GM18502 (cell line): Measurements from ENCODE around the gene SPATA2L.

Experiments
- ATAC-seq: cut with Tn5 transposase; IDR thresholded peaks from one replicate; pipeline ENCODE4 v1.9.1; 2021; ENCODE audit warnings: mild to moderate bottlenecking; ENCODE audit not compliant: unreplicated experiment, poor library complexity

Gene SPATA2L

DNA sequence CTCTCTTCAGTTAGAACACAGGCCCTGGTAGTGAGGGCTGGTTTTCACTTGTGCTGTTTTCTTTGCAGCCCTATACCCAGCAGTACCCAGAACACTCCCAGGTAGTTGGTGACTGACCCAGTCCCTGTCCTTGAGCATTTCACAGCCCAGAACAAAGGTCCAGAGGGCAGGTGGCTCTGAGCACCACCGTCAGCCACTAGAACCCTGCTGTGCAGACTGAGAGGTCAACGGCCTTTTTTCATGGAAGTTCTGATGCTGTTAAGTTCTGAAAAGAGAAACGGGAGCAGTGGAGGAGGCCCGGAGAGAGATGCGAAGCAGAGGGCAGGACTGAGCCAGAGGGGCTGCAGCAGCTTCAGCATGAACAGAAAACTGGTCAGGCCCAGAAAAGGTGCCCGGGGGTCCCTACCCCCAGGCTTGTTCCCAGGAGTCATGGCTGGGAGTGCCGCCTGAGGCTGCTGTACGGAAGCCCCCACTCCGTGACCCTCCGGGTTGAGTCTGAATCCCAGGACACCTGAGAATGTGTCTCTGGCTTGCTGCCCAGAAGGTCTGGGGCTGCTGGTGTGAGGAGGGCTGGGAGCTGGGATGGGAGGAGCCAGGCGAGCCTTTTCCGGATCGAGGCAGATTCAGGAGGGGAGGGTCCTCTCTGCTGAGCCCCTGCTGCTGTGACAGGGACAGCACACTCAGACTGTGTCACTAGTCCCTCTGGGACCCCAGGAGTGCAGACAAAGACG, 28.5 kb upstream of the SPATA2L start:
- ATAC-seq = no peak

DNA sequence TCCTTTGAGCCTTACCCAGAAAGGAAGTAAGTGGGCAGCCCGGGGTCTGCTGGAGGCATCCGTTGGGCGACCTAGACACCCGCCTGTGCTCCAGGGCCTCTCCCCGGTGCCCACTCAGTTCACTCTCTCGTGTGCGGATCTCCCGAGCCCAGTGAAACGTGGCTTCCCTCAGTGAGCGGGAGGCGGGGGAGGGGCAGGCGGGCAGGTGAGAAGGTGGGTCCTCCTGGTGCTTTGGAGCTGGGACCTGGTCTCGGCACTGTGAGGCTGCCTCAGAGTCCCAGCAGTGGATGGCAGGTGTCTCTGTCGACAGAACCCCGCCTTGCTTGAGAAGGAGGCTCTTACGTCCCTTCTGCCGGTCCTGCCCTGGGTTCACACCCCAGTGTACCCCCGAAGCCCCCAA, 27.8 kb upstream of the SPATA2L start:
- ATAC-seq = no peak

GRCh38 chr16:89727406-89728120, 26.1 kb upstream of the SPATA2L start:
- ATAC-seq = no peak

DNA sequence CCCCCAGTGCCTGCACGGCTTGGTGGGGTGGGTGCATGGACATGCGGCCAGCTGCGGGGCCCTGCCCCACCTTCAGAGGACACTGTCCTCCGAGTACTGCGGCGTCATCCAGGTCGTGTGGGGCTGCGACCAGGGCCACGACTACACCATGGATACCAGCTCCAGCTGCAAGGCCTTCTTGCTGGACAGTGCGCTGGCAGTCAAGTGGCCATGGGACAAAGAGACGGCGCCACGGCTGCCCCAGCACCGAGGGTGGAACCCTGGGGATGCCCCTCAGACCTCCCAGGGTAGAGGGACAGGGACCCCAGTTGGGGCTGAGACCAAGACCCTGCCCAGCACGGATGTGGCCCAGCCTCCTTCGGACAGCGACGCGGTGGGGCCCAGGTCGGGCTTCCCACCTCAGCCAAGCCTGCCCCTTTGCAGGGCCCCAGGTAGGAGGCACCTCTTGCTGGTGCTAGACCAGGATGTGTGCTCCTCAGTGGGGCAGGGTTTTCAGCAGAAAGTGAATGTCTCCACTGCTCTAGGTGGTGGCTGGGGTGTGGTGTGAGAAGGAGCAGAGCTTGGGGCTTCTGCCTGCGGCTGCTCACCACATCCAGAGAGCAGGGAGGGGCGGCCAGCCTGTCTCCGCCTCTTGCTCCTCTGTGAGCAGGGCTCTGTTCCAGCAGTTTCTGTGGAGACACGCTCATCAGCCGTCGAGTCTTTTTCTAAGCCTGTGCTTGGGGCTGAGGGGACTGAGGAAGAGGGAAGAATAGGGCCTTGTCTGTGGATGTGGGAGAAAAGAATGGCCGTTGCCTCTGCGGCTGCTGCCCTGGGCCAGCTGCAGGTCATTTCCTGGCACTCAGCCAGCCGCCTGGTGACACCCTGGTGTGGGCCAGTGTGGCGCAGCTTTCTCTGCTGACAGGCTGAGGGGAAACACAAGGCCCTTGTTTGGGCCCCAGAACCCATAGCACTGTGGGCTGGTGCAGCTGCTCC, 22.1 kb upstream of the SPATA2L start:
- ATAC-seq = no peak

DNA sequence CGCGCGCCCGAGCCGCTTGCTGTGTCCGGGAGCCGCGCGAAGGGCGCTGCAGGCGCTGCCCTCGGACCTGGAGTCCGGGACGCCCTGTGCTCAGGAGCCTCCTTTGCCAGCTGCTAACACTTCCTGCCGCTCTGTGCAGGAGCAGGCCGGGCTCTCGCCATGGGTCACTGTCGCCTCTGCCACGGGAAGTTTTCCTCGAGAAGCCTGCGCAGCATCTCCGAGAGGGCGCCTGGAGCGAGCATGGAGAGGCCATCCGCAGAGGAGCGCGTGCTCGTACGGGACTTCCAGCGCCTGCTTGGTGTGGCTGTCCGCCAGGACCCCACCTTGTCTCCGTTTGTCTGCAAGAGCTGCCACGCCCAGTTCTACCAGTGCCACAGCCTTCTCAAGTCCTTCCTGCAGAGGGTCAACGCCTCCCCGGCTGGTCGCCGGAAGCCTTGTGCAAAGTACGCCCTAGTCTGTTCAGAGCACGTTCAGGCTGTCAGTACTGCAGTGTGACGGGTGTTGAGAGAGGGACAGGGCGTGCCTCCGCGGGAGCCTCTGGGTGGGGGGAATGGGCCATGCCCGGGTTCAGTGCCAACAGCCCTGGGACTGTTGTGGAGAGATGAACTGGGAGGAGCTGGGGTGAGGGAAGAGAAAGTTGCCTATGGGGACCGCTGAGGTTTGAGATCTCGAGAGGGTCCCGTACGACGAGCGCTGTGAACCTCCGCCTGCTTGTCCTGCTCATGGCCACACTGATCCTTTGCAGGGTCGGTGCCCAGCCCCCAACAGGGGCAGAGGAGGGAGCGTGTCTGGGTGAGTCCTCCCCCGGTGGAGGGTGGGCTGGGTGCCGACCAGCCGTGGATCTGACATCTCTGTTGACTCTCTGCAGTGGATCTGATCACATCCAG, 21.1 kb upstream of the SPATA2L start:
- peak; percentile 3 for ATAC-seq

DNA sequence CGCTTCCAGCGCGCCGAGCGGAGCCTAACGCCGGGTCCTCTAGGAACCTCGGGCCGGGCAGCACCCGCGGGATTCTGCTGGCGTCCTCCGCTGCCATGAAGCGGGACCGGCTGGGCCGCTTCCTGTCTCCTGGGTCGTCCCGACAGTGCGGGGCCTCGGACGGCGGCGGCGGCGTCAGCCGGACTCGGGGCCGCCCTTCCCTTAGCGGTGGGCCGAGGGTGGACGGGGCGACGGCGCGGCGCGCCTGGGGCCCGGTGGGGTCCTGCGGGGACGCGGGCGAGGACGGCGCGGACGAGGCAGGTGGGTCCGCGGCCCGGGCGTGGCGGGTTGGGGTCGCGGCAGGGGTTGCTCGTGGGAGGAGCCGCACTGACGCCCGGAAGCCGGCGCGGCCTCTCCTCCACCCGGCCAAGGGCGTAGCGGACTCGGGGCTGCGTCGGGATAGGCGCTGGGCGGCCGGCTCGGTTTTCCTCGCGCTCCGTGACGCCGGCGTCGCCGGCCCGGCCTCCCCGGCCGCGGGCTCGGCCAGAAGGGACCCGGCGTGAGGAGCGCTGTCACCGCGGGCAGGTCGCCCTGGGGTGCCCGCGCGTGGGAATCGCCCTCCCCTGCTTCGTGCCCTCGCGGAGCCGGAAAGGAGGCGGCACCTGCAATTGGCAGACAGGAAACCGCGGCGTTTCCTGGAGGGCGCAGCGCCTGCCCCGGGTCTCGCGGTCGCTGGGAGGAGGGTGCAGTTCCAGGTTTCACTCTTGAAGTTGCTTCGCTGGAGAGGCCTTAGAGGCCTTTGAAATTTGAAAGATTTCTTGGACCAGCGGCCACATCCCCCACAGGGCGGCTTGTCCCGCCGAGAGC, 20.3 kb upstream of the SPATA2L start:
- peak; percentile 36 for ATAC-seq

DNA sequence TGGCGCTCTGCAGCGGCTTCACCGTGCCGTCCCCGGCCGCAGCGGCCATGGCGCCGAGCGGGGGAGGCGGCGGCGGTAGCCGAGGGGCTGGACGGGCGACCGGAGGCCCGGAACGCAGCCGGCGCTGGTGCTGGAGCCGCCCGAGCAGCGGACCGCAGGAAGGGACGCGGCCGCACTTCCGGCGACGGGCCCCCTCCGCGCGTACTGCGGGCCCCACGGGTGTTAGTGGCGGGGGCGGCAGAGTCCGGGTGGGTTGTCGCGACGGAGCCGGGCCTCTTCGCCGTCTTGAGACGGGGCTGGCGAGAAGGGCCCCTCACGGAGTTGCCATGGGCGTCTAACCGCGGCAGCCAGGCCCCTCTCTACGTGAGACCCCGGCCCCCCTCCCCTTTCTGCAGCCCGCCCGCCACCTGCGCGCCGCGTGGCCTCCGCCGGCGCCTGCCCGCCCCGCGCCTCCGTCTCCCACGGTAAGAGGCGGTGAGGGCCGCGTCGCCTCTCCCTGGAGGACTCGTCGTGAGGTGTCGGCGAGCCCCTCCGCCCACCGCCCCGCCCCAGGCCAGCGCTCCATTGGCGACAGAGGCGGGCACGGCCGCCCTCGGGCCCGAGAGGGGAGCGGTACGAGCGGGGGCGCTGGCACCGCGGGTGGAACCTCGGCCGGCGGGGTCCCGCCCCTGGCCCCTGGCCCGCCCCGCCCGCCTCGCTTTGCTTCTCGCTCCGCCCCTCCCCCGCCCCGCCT, 19.5 kb upstream of the SPATA2L start, which contains the start of the genes VPS9D1 and ZNF276:
Gene VPS9D1, minus strand, starts transcription at position 86 of the 733 bp plus-strand sequence. Its CDS starts 37 bp downstream, at position 49.
Gene ZNF276, plus strand, starts transcription at position 725 of the 733 bp plus-strand sequence. CDS start 104 bp downstream, outside the sequence.
- peak; percentile 53 for ATAC-seq

- ATAC-seq = peak; percentile 23
Observed at GRCh38 chr16:89720551-89720812, 19.0 kb upstream of the SPATA2L start.

- ATAC-seq = no peak
Observed at GRCh38 chr16:89717688-89718505, 16.4 kb upstream of the SPATA2L start.

- no peak for ATAC-seq
Observed at GRCh38 chr16:89716916-89717687, 15.6 kb upstream of the SPATA2L start.

DNA sequence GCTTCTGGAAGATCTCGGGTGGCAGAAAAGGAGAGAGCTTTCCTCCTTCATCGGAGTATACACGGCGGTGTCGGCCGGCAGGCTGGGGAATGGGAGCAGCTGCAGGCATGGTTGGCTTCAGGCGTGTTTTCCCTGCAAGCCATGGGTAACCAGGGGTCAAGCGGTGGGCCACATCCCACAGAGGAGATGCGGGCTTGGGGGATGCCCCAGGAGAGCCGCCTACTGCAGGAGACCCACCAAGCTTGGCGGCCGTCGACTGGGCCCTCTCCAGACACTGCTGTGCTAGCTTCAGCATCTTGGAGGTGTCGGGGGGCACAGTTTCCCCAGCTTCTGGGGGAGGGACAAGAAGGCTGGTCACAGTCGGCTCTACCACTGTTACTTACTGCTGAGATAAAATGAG, 15.0 kb upstream of the SPATA2L start:
- no peak for ATAC-seq

DNA sequence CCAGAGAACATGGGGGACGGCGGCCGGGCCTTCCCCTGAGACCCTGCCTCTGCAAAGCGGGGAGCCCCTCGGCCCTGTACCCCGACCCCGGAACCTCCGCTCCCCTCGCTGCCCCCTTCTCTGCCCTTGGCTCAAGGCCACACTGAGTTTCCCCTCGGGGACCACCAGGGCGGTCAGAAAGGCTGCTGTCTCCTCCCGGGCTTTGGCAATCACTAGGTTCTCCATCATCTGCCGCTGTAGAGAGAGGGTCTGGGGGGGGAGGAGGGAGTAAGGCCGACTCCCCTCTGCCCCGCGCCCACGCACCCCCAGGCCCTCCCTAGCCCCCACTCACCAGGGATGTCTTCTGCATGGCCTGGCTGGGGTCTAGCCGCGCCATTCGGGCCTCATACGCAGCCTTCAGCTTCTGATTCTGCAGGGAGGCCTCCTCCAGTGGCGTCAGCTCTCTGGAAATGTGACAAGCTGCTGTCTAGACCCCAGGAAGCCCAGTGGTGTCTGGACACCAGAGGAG, 10.8 kb upstream of the SPATA2L start:
- peak; percentile 18 for ATAC-seq

DNA sequence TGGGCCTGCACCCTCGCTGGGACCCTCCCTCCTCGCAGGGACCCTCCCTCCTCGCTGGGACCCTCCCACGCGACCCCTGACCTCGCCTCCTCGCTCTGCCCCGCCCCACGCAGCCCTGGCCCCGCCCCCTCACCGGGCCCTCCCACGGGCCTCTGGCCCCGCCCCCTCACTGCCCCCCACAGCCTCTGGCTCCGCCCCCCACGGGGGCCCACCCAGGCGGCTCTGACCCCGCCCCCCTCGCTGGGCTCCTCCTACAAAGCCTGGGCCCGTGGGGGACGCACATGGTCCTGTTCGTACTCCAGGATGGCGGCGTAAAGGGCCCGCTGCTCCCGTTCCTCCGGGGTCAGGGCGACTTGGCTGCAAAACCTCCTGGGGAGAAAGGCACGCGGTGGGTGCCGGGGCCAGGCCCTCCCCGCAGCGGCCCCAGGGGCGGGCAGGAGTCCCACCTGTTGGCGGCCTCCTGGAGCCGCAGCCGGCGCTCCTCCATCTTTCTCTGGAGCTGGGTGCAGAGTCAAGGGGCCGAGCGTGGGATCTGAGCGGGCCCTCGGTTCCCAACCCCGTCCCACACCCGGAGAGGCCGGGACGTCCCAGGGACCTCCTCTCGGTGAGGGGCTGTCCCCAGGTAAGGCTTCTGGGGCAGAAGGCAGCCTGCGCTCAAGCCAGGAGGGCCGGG, 10.2 kb upstream of the SPATA2L start:
- ATAC-seq = peak; percentile 67

DNA sequence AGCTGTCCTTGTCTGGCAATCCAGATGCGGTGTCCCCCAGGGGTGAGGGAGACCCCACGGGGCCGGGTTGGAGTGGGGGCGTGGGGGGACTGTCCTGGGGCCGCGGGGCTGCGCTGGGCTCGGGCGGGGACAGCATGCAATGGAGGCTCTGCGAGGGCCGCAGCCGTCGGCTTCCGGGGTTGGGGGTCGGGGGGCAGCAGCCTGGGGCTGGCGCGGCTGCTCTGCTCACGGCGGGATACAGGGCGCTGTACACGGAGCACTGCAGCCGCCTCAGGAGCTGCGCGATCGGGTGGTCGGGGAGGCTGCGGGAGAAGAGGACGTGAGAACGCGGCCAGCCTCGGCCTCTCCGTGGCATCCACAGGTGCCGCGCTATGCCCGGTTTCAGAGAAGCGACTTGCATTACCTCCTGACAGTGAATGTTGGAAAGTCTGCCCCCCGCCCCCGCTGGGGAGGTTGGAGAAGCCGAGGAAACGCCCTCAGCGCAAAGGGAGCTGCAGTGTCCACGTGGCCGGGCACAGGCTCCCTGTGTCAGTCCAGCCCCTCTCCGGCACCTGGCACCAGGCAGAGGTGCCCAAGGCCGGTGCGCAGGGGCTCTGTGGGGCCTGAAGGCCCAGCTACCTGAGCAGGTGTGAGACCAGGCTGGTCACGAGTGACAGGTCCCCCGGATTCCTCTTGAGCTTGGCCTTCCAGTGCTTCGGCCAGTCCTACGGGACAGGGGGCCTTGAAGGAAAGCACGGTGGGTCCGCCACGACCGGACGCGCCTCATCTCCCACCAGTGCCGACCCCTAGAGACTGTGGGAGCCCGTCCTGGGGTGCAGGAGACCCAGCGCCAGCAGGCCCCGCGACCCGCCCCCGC, 9.4 kb upstream of the SPATA2L start:
- no peak for ATAC-seq
